Epithelial cell of esophagus (primary cell): ENCODE results near the gene MAP2K5.

Experiments
- DNase-seq: peaks from one replicate; pipeline ENCODE4 v3.0.0; 2010; ENCODE audit warnings: low read depth
- H3K4me3 ChIP-seq: 2 replicates; pipeline ENCODE4 v1.5.1; 2011; ENCODE audit warnings: mild to moderate bottlenecking, low read length, control low read depth
- TF ChIP-seq, protein P1 (sequence below): IDR thresholded peaks from 2 replicates; pipeline ENCODE4 v1.5.1; 2011; ENCODE audit warnings: low read depth, mild to moderate bottlenecking, low read length, control low read depth, inconsistent platforms; ENCODE audit not compliant: insufficient read depth; ENCODE audit errors: missing control alignments

Gene MAP2K5

DNA sequence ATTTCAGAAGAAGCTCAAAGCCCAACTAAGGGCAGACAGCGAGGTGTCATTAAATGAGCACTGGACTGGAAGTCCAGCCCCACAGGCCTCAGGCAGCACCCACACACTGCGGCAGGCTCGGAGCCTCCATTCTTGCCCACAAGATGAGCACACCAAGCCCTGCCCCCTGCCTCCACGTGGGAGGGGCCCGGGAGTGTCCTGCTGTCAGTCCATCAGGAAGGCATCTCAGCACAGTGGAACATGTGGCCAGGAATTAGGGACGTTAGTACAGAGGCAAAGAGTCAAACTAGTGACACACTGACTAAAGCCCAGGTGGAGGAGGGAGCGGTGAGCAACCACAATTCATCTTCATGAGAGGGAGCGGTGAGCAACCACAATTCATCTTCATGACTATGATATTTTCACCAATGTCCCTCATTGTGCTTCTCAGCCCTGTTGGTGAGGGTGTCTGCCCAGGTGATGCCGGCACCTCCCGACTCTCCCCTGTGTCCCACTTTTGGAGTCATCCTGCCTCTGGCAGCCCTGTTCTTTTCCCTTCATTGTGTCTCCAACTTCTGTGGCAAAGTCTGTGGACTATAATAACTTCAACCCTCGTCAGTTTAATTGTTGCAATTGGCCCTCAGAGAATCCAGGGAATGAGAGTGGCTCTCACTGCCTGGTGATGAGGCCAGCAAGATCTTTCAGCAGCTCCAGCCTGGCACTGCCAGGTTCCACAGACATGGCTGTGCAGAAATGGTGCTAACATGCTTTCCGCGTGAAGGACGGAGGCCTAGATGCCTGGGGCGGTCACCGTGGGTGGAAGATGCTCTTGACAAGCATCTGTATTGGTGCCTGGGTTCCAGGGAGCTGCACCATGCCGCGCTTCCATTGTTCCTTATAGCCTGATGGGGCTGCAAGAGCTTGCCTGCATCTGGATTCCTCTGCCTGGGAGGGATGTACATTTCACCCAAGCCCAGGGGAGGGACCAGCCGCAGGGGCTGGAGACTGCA lies 259.7 kb downstream of the MAP2K5 start:
- no peak overlapping the region for H3K4me3 ChIP-seq
- TF ChIP-seq, protein P1, sequence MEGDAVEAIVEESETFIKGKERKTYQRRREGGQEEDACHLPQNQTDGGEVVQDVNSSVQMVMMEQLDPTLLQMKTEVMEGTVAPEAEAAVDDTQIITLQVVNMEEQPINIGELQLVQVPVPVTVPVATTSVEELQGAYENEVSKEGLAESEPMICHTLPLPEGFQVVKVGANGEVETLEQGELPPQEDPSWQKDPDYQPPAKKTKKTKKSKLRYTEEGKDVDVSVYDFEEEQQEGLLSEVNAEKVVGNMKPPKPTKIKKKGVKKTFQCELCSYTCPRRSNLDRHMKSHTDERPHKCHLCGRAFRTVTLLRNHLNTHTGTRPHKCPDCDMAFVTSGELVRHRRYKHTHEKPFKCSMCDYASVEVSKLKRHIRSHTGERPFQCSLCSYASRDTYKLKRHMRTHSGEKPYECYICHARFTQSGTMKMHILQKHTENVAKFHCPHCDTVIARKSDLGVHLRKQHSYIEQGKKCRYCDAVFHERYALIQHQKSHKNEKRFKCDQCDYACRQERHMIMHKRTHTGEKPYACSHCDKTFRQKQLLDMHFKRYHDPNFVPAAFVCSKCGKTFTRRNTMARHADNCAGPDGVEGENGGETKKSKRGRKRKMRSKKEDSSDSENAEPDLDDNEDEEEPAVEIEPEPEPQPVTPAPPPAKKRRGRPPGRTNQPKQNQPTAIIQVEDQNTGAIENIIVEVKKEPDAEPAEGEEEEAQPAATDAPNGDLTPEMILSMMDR = no peak
- no peak for DNase-seq

DNA sequence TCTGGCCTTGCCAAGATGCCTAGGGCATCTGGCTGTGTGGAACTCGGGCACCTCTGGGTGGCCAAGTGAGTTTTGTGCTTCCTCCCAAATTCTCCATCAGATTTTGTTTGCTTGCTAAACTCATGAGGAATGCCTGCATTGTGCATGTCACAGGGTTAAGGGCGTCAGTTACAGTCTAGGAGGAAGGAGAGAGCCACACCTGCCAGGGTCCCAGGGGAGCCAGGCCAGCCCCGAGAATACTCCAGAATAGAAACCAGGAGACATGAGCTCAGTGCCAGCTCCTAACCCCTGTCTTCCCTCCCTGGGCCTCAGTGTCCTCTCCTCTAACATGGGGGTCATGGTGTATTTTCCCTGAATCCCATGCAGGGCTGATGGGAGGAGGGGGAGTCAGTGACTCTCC lies 260.8 kb downstream of the MAP2K5 start:
- no peak for DNase-seq
- no peak overlapping the region for H3K4me3 ChIP-seq
- TF ChIP-seq, protein P1 = no peak

DNA sequence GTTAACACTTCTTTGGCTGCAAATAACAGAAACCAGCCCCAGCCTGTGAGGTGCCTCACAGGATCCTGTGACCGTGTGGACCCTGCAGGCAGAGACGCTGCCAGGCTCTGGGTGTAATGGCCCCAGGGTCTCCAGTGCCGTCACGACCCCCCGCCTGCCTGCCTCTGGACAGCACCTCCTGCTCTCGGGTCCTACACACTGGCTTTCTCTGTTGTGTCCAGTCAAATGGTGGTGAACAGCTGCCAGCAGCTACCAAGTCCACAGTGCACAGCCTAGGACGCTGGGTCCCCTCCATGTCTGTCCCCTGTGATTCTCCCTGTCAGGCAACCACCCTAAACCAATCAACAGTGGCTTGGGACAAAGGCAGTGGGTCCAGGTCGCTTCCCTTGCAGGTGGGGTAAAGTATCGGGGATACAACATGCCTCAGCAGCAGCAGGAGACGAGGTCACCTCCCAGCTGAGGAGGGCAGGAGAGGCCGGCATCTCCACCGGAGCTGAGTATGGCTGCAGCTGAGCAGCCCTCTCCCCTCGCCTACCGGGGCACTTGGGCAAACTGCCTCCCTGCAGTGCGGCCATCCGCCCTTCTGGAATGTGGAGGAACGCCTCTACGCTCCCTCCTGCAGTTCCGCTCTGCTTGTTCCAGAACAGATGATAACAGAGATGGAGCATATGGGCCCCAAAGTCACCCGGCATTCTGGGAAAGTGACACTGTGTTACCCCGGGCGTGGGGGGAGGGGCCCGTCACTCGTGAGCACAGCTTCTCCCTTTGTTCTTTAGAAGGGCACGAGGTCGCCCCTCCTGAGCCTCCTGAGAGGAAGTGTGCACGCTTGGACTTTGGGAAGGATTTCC lies 261.7 kb downstream of the MAP2K5 start:
- TF ChIP-seq, protein P1 = no peak
- no peak for DNase-seq
- H3K4me3 ChIP-seq = no peak overlapping the region

DNA sequence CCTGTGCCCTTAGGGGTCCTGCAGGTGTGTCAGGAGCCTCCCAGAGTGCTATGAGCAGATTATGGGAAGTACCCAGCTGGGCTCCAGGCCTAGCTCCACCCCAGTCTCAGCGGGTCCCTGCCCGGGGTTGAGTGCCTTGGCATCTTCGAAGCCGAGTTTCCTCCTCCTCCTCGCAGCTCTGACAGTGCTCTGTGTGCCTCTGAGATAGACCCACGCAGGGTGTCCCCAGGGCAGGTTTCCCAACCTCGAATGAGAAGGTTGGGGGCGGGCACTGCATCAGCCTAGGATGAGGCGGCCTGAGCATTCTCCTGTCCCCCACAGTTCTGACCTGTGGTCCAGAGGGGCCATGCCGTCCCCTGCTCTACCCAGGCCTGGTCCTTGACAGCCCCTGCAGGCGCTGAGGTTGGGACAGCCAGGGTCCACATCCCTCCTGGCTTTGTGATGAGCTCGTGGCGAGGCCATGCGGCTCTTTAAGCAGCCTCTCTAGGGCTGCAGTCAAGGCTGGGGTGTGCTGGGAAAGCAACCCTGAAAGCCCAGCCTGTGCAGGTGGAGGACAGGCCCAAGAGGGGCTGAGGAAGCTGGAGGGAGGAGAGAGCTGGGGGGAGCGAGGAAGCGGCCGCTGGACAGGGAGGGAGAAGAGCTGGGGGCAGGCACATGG lies 262.6 kb downstream of the MAP2K5 start:
- DNase-seq = no peak
- no peak overlapping the region for H3K4me3 ChIP-seq
- TF ChIP-seq, protein P1 = no peak

DNA sequence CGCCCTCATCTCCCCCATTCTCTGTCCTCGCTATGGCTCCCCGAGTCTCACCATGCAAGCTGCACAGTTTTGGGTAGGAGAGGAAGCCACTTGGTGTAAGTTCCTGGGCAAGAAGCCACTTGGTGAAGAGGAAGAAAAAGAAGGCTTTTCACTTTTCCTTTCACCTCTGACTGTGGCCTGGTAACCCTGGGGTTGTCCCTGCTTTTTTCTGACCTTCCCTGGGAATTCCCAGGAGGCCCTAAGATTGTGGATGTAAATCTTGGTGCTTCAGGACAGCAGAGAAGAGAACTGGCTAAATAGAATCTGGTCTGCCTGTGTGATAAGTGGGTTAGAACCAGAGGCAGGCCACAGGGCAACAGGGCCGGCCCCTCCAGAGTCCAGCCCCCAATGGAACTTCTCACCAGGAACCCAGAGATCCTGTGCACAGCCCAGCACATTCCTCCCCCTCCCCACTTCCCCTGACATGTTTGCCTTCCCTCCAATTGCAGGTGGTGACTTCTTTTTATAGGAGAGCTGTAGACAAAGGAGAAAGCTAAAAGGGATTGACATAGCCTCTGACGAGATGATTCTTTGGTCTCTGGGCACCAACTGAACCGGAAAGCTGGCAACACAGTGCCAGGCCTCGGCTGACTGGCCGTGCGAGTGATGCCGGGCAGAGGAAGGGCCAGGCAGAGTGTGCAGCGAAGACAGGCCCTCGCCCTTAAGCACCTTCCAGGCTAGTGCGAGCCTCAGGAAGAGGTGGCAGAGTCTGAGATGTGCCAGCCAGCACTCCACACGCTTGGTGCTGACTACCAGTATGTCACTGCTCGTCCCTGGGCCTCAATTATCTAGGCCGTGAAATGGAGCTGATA lies 263.4 kb downstream of the MAP2K5 start:
- TF ChIP-seq, protein P1 = no peak
- no peak overlapping the region for H3K4me3 ChIP-seq
- no peak for DNase-seq

DNA sequence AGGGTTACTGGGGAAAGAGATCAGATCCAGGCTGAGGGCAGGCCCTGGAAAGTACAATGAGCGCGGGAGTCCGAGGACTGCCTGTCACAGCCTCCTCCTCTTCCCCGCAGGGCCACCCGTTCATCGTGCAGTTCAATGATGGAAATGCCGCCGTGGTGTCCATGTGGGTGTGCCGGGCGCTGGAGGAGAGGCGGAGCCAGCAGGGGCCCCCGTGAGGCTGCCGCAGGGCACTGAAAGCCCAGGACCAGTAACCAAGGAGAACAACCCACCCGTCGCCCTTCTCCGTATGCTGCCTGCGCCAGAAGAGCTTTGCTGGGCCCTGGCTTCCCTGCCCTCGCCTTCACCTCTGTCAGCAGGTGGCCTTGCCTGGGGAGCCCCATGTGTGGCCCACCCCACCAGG lies 264.0 kb downstream of the MAP2K5 start:
- TF ChIP-seq, protein P1 = no peak
- H3K4me3 ChIP-seq = no peak overlapping the region
- no peak for DNase-seq
